HG02973 (cell line): ENCODE results near the gene TMA7B.

Experiments
- ATAC-seq: cut with Tn5 transposase; IDR thresholded peaks from one replicate; pipeline ENCODE4 v1.9.1; 2021; ENCODE audit warnings: moderate library complexity; ENCODE audit not compliant: unreplicated experiment

The TMA7B gene

GRCh38 chr22:39932918-39933649 is 27.1 kb upstream of the TMA7B start:
- no peak for ATAC-seq

GRCh38 chr22:39933741-39934140 is 26.5 kb upstream of the TMA7B start:
- ATAC-seq: no peak

- no peak for ATAC-seq
Measured at GRCh38 chr22:39935116-39935515, 25.1 kb upstream of the TMA7B start.

- no peak for ATAC-seq
Measured at GRCh38 chr22:39935612-39936011, 24.6 kb upstream of the TMA7B start.

- ATAC-seq: no peak
Measured at GRCh38 chr22:39936523-39937145, 23.6 kb upstream of the TMA7B start.

- ATAC-seq: no peak
Measured at GRCh38 chr22:39937906-39938305, 22.3 kb upstream of the TMA7B start.

- ATAC-seq: no peak
Measured at GRCh38 chr22:39938509-39939111, 21.6 kb upstream of the TMA7B start.

GRCh38 chr22:39939830-39940229 is 20.4 kb upstream of the TMA7B start:
- no peak for ATAC-seq

GRCh38 chr22:39940757-39941305 is 19.4 kb upstream of the TMA7B start:
- ATAC-seq: no peak

GRCh38 chr22:39941601-39942000 is 18.6 kb upstream of the TMA7B start:
- no peak for ATAC-seq

- no peak for ATAC-seq
Measured at GRCh38 chr22:39942439-39943230, 17.6 kb upstream of the TMA7B start.

GRCh38 chr22:39943337-39943736 is 16.9 kb upstream of the TMA7B start:
- ATAC-seq: no peak

GRCh38 chr22:39943953-39944872 is 16.0 kb upstream of the TMA7B start:
- ATAC-seq: no peak

GRCh38 chr22:39946126-39946502 is 14.1 kb upstream of the TMA7B start:
- ATAC-seq: no peak

GRCh38 chr22:39946503-39947219 is 13.5 kb upstream of the TMA7B start:
- no peak for ATAC-seq

- ATAC-seq: no peak
Measured at GRCh38 chr22:39947220-39948216, 12.7 kb upstream of the TMA7B start.

- ATAC-seq: no peak
Measured at GRCh38 chr22:39949964-39950737, 10.0 kb upstream of the TMA7B start.
